SKM-1 treated with dmso at 0.1 percent for 144 hours (cell line): ENCODE results near the gene USP35.
"Not testable (repeated sequence)": the region's sequence is repeated elsewhere in the genome, so short reads cannot be mapped to it uniquely, and the experiment has no call there.

Source experiments
- DNase-seq: peaks from one replicate; lab custom pipeline; 2025; ENCODE audit not compliant: unreplicated experiment; lab: John Stamatoyannopoulos, UW

The USP35 gene

GRCh38 chr11:78216021-78216420 lies 27.3 kb downstream of the USP35 start:
- DNase-seq: no peak

GRCh38 chr11:78216571-78217287 lies 28.0 kb downstream of the USP35 start:
- no peak for DNase-seq

DNA sequence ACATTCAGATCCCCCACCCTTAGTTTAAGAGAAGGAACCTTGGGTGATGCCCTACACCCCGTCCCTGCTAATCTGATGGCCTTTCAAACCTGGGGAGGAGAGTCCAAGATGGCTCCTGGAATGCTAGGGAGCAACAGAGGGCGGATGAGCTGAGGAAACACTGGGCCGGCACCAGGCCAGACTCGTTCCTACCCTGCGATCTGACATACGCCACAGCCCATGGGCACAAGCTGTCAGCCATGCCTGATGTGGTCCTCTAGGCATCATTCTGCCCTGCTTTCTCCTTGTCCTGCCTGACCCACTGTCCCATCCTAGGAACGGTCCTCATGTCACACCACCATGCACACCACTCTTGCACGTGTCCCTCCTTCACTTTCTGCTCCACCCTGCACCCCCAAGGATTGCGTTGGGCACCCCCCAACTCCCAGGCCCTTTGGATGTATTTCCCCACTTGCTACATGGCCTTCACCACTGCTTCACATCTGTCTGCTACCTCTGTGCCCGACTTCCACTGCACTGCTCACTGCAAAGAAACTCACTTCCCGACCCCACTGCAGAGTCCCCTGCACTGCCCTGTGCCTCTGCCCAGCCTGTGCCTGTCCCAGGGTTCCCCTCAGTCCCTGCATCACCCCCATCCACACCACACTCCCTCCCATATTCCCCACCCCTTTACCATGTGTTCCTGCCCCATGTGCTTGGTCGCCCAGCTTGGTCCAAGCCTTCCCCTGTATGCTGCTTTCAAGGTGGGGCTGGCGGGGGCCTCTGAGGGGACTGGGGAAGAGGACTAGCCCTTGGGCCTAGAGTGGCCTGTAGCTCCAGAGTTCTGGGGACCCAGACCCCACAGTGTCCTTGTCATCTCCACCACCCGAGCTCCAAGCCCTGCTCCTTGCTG lies 29.2 kb downstream of the USP35 start:
- DNase-seq: no peak

GRCh38 chr11:78218707-78219492 lies 30.2 kb downstream of the USP35 start:
- no peak for DNase-seq

DNA sequence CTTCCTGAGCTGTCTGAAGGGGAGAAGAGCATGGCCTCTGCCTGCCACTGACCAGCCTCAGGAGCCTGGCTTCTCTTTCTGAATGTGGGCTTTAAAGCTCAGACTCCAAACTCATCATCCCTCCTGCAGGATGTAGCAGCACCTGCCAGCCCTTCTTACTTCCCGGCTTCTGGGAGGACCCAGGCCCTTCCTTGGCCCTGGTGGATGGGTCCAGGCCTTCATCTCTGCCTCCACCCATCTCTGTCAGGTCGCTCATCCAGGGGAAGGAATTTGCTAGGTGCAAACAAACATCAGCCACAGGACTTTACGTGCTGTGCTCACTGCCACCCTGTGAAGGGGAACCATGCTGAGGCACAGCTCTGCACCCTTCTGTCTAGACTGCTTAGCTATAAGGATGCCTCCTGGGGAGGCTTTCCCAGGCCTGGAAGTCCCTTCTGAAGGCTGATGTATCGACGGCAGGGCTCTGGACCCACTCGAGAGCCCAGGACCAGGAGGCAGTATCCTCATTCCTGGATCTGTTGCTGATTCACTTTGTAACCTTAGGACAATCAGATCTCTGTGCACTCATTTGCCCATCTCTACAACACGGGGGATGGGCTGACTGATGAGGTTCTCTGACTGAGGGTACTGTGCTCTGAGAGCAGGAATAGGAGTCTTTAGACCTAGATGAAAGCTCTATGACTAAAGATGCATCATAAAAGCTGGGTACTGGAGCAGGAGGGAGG lies 30.9 kb downstream of the USP35 start:
- no peak for DNase-seq

DNA sequence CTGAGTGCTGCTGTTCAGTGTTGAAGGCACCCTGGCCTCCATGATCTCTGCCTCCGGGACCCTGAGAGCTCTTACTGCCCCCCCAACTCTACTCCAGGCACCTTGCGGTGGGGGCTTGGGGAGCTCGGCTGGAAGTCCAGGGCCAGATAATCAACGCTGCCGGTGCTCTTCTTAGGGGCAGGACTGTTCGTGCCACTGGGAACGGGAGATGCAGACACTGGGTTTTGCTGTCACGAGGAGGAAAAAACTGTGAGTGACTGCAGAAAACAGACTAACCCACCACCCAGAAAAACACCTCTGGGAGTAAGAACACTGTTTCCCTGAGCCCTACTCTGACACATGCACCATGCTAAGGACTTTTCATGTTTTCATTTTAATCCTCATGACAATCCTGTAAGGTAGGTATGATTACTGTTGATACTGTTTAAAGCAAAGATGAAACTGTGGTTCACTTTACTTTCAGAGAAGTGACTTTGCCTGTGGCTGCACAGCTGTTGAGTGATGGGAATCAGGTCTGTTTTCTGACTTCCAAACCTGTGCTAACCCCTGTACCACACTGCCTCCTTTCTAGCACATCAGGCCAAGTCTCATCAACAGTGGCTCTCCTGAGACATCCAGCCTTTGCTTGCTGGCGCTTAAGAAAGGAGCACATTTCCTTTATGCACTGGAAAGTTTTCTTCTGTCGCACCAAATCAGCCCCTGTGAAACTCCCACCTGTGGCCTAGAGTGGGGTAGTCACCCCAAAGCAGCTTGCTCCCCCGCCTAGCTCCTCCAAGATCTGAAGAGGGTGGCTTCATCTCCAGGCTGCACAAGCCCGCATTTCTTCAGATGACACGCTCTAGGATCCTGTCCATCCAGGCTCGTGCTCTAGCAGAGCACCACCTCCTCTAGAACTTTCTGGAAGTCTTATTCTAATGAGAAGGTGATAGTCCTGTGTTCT lies 31.8 kb downstream of the USP35 start:
- DNase-seq: no peak

GRCh38 chr11:78221396-78222315 lies 32.9 kb downstream of the USP35 start:
- no peak for DNase-seq

DNA sequence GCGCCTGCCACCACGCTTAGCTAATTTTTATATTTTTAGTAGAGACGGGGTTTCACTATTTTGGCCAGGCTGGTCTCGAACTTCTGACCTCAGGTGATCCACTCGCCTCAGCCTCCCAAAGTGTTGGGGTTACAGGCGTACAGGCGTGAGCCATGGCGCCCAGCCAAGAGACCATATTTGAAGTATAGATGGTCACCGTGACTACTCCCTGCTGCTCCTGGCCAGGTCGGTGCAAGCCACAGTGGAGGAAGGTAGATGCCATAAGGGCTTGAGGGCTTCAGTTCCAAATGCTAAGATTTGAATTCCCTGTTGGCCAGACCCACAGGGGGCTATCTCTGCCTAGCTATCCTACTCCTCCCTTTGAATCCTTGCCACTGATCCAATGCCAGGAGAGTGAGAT lies 34.0 kb downstream of the USP35 start:
- DNase-seq: not testable (repeated sequence)

DNA sequence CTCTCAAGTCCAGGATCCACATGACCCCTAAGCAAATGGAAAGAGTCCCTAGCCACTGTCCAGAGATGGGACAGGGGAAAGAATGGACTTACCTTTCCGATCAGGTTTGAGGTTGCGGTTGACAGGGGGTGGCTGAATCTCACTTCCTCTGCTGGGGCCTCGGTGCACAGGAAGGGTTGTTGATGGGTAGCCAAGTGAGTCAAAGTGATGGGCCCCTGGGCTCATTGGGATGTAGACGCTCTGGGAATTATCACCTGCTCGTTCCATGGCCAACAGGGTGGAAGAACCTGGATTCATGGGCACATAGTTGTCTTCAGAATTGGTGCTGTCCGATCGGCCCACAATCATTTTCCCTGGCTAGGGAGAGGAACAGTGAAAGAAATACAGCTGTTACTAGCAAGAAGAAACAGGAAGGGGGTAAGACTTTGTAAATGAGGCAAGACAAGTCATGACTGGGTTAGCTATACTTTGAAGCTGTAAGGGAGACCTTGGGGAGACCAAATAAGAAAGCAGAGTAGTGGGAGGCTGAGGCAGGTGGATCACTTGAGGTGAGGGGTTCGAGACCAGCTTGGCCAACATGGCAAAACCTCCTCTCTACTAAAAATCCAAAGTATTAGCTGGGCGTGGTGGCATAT lies 34.7 kb downstream of the USP35 start:
- DNase-seq: no peak

DNA sequence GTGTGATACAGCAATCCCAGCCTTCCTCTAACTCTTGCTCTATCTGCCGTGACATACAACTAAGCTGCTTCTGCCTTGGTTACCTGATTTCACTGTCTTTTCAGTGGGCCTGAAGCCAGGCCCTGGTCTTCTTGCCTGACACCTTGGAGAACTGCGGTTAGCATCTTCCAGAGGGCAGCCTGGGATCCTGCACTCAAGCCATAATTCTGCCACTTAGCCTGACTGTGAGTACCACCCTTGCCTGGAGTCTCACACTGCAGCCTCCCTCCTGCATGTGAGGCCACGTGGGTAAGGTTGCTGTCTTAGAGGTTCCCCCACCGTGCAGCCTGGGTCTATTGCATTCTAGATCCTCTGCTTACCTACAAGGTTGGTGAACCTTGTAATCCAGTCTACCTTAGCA lies 35.8 kb downstream of the USP35 start:
- DNase-seq: no peak

DNA sequence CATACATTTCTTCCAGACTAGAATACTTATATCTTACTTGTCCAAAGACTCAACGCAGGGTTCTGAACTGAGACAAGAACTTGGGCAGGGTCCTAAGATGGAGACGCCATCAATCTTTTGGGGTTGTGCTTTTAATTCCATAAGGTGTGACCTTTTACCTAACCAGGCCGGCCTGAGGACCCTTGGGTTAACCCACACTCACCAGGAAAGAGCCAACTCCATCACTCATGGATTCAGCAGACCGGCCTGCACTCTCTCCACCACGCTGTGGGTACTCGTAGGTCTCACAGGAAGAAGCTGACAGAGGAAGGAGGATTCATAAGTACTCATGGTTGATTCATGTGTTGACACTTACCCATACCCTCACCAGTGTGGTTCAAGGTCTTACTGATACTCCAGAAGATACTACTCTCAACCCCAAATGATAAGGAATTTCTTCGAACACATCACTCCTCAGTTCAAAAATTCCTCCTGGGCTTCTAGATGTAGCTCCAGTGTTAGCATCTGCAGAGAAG lies 36.2 kb downstream of the USP35 start:
- DNase-seq: no peak

GRCh38 chr11:78226684-78227680 lies 38.3 kb downstream of the USP35 start:
- no peak for DNase-seq

- no peak for DNase-seq
These were observed 39.2 kb downstream of the USP35 start for GRCh38 chr11:78227921-78228320.

DNA sequence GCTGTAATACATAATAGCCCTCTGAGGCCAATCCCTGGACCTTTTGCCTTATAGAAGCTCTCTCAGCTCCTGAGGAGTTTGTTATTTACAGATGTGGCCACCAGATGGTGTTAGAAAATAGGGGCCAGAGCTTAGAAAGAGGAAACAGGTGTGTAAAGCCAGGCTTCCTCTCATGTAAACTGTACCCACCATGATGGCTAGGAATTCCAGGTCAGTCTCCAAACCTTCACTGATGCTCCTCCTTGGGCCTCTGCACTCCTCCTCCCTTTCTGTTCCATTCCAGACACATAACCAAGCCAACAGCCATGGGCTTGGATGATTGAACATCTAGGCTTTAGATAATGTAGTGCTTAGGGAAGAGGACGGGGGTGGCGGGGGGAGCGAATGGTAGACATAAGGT lies 39.7 kb downstream of the USP35 start:
- peak; percentile 36 for DNase-seq

DNA sequence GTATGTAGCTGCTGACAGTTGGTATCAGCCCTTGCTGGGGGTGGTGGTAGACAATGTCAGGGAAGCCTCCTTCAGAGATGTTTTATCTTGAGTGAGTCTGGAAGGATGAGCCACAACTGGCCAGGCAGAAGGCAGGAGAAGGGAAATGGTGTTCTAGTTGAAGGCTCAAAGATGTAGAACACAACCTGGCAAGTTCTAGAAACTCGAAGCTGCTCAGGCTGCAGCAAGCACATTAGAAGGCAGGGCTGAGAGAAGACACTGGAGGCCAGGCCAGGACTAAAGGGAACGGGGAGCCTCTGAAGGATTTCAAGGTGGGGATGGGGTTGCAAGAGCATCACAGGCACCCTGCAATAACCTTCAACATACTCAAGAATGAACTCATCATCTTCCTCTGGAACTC lies 40.4 kb downstream of the USP35 start:
- DNase-seq: no peak

- DNase-seq: no peak
These were observed 41.6 kb downstream of the USP35 start for GRCh38 chr11:78230161-78230877.
